HFF-Myc (cell line): ENCODE data around the gene SUPT6H.
"Not testable (repeated sequence)": the region's sequence is repeated elsewhere in the genome, so short reads cannot be mapped to it uniquely, and the experiment has no call there.

Experiments used
- DNase-seq: peaks from one replicate; pipeline ENCODE4 v3.0.0-alpha.2; 2011; ENCODE audit warnings: low read depth; ENCODE audit errors: extremely low read depth
- H3K4me3 ChIP-seq: replicated peaks from 2 replicates; pipeline ENCODE4 v1.5.1; 2011; ENCODE audit warnings: low read depth, mild to moderate bottlenecking, control low read depth, low read length
- TF ChIP-seq, protein P1 (sequence below): IDR thresholded peaks from 2 replicates; pipeline ENCODE4 v1.5.1; 2012; ENCODE audit warnings: mild to moderate bottlenecking, low read depth, low read length, control low read depth; ENCODE audit errors: missing control alignments

Gene SUPT6H

DNA sequence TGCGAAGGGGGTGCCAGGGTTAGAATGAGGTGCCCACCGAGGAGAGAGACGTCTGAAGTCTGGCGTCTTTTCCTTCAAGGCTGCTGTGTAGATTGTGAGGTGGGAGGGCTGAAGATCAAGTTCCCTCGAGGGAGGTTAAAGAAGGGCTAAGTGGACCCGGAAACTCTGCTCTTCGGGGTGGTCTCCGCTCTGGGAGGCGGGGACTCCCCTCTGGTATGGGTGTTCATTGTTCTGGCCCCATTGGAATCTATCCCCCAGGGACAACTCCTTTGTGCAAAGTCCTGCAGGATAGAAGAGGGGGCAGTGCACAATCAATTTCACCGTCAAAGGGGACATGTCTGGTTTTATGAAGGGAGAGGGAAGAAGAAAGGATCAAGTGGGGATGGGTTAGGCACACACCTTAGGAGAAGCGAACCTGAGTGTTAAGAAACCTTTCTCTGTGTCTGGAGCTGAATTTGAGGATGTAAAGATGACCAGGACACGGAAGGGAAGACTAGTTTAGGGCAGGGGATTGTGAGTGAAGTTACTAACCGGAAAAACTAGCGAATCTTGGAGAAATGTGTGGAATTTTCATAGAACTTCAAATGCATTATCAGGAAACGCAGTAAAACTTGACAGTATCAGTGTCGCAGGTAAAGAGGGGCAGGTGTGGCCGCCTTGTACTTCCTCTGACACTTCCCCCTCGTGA lies 56.5 kb downstream of the SUPT6H start:
- no peak for DNase-seq
- H3K4me3 ChIP-seq: peak overlapping the region; percentile 99

DNA sequence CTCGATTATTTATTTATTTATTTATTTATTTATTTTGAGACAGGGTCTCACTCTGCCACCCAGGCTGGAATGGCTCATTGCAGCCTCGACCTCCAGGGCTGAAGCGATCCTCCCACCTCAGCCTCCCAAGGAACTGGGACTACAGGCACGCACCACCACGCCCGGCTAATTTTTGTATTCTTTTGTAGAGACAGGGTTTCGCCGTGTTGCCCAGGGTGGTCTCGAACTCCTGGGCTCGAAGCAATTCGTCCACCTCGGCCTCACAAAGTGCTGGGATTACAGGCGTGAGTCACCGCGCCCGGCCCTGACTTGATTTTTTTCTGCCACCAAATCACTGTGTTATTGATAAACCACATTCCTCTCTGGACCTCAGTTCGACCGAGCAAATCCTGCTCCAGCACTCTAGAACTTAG lies 57.0 kb downstream of the SUPT6H start:
- H3K4me3 ChIP-seq: peak overlapping the region; percentile 99
- TF ChIP-seq, protein P1, sequence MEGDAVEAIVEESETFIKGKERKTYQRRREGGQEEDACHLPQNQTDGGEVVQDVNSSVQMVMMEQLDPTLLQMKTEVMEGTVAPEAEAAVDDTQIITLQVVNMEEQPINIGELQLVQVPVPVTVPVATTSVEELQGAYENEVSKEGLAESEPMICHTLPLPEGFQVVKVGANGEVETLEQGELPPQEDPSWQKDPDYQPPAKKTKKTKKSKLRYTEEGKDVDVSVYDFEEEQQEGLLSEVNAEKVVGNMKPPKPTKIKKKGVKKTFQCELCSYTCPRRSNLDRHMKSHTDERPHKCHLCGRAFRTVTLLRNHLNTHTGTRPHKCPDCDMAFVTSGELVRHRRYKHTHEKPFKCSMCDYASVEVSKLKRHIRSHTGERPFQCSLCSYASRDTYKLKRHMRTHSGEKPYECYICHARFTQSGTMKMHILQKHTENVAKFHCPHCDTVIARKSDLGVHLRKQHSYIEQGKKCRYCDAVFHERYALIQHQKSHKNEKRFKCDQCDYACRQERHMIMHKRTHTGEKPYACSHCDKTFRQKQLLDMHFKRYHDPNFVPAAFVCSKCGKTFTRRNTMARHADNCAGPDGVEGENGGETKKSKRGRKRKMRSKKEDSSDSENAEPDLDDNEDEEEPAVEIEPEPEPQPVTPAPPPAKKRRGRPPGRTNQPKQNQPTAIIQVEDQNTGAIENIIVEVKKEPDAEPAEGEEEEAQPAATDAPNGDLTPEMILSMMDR: no peak
- no peak for DNase-seq

More for the DNA sequence above, 56.5 kb downstream of the SUPT6H start:
- TF ChIP-seq, protein P1: no peak

DNA sequence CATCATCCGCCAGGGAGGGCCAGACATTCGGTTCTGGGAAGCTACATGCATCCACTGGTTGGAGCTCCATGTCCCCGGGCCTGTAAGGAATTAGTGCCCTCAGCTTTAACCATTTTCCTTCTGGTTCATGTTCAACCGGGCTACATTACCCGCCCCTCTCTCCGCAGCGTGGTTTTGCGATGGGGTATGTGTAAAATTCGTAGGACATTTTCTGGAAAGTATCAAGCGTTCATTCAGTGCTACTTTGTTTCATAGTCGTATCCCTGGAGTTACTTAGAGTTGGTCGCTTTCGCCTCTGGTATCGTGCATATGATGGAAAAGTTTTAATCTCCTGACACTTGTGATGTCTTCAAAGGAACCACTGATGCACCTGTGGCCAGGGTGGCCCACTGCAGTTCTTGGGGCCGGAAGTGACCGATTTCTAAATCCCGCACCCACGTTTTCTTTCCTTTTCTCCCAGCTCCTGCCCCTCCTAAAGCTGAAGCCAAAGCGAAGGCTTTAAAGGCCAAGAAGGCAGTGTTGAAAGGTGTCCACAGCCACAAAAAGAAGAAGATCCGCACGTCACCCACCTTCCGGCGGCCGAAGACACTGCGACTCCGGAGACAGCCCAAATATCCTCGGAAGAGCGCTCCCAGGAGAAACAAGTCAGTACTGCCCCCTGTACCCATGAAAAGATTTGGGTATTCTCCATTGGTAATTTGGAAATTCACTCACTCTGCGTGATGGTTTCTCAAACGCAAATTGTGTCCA lies 58.4 kb downstream of the SUPT6H start:
- TF ChIP-seq, protein P1: no peak
- peak overlapping the region; percentile 99 for H3K4me3 ChIP-seq
- DNase-seq: no peak

DNA sequence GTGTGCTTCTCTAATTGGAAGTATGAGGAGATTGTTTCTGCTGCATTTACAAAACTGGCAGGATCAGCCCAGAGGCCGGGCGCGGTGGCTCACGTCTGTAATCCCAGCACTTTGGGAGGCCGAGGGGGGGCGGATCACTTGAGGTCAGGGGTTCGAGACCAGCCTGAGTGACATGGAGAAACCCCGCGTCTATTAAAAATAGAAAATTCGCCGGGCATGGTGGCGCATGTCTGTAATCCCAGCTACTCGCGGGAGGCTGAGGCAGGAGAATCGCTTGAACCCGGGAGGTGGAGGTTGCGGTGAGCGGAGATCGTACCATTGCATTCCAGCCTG lies 59.0 kb downstream of the SUPT6H start:
- H3K4me3 ChIP-seq: peak overlapping the region; percentile 99
- DNase-seq: not testable (repeated sequence)

DNA sequence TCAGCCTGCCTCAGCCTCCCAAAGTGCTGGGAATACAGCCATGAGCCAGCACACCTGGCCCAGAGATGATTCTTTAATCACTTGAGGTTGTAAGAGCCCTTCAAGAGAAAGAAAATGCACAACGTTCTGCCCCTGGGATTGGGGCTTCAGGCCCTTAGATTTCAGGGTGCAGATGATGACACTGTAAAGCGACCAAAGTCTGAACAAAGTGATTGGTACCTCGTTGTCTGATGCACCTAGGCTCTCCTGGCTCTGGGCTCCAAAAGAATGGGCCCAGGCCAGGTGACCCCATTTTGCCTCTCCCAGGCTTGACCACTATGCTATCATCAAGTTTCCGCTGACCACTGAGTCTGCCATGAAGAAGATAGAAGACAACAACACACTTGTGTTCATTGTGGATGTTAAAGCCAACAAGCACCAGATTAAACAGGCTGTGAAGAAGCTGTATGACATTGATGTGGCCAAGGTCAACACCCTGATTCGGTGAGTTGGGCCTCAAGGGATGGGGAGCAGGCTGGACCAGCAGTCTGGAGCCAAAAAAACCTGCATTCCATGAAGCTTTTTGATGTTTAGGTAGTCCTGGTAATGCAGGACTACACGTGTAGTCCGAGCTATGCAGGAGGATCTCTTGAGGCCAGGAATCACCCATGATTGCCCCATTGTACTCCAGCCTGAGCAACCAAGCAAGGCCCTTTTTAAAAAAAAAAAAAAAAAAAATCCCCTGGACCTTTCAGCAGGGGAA lies 60.6 kb downstream of the SUPT6H start:
- TF ChIP-seq, protein P1: no peak
- peak overlapping the region; percentile 99 for H3K4me3 ChIP-seq
- DNase-seq: no peak

DNA sequence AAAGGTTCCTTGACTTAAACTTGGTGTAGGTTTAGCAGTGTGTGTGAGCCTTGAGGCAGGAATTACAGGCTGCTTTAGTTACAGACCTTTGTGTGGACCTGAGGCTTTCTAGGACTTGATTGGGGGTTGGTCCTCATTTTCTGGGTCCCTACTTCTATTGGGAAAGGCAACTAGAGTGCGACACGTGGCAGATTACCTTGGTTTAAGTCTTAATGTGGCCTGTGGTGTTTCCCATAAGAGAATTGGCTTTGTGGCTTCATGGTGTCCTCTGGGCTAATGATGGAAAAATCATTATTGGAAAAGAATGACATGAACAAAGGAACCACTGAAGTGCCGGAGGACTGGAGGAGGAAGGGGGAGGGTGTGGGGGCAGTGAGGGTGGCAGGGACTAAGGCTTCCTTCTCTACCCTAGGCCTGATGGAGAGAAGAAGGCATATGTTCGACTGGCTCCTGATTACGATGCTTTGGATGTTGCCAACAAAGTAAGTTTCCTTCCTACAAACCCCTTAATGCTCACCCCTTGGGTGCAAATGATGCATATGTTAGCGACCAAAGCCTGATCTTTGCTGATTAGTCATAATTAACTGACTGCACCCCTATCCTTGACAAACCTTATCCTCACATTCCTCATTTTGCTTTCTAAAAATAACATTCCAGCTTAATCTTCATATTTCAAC lies 61.3 kb downstream of the SUPT6H start:
- DNase-seq: no peak
- H3K4me3 ChIP-seq: peak overlapping the region; percentile 99

DNA sequence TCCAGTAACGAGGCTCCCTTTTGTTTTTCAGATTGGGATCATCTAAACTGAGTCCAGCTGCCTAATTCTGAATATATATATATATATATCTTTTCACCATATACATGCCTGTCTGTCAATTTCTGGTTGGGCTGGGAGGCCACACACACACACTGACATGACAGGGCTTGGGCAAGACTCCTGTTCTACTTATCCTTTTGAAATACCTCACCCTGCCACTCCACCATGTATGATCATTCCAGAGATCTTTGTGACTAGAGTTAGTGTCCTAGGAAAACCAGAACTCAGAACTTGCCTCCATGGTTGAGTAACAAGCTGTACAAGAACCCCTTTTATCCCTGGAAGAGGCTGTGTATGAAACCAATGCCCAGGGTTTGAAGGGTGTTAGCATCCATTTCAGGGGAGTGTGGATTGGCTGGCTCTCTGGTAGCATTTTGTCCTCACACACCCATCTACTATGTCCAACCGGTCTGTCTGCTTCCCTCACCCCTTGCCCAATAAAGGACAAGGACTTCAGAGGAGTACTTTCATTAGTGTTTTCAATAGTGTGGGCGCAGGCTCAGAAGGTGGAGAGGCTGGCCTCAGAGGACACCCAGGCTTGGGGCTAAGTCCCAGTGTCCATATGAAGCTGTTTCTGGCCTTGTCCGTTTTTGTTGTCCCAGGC lies 62.0 kb downstream of the SUPT6H start:
- peak overlapping the region; percentile 99 for H3K4me3 ChIP-seq

More for the DNA sequence above, 61.3 kb downstream of the SUPT6H start:
- TF ChIP-seq, protein P1: no peak

More for the DNA sequence above, 62.0 kb downstream of the SUPT6H start:
- not testable (repeated sequence) for DNase-seq
